GM08714 (cell line): ENCODE results near the gene HIVEP3.

Experiments
- H3K4me3 ChIP-seq: fragments of 200-500 bp; sonication (Bioruptor generic); 2 replicates; pipeline ENCODE4 v1.5.1; 2014; ENCODE audit warnings: mild to moderate bottlenecking, low read length, inconsistent platforms
- ZNF274 ChIP-seq: IDR thresholded peaks from 2 replicates; pipeline ENCODE4 v1.6.1; 2012; ENCODE audit warnings: mild to moderate bottlenecking, low read depth, low read length

Gene HIVEP3

DNA sequence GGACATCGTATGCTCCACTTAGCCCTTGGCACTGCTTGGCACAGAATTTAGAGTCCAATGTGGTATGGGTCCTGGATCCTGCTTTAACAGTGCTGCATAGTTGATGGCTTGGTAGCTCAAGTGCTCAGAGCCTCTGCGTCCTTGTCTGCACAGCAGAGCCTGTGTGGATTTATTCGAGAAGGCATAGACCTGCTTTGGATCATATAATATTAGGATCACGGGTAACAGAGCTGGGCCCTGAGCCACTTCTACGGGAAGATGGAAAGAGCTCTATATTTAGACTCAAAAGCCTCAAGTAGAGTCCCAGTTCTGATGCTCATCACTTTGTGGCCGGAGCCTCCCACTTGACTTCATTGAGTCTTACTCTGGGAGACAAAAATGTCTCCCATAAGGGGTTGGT lies 269.9 kb downstream of the HIVEP3 start:
- H3K4me3 ChIP-seq, result no peak overlapping the region
- no peak for TF ChIP-seq ZNF274

DNA sequence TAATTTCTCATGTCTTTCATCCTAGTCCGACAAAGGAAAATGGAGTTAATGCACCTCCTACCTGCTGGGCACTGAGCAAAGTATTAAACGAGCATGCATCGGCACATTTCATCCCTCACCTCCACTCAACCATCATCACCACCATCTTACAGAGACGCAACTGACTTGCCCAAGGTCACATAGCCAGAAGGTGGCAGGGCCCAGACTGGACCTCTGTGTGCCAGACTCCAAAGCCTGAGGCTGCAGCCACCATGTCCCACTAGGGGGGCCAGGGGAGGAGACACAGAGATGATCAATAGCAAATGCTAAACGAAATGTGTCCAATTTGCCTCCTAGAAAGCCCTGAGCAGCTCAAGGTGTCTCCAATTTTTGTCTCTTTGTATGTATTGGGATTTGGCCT lies 270.5 kb downstream of the HIVEP3 start:
- H3K4me3 ChIP-seq, result no peak overlapping the region
- no peak for TF ChIP-seq ZNF274

DNA sequence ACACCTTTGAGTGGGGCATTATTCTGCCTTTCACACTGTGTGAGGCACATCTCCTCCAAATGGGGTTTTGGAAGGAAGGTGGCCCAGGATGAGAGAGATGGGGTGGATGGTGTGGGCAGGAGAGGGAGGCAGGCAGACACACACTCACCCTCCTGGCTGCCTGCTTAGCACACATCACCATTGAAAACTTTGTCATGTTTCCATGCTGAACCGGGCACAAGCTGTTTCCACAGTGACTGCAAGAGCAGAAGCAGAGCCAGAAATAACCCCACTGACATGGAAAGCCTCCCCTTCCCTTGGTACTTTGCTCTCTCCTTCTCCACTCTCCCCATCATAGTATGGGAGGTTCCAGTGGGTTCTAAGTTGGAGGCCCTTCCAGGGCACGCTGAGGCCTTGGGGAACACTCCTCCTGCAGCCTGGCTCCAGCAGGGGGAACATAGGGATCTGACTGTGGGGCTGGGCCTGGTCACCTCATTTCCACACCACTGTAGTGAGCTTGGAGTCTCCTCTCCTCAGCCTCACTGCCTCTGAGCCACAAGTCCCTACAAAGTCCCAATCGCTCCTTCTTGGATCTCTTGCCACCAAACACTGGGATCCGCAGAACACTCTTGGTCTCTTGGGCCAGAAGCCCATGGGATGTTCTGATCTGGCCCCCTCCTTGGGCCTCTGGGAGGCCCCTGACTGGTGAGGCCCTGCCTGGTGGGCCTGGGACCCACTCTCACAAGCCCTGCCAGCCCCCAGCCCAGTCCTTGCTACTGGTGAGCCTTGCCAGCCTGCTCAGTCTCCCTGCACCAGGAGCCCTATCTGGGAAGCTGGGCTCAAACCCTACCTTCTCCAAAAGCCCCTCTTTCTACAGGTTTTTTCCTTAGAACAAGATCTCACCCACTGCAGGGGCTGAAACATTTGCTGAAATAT lies 271.2 kb downstream of the HIVEP3 start:
- no peak for TF ChIP-seq ZNF274
- H3K4me3 ChIP-seq, result no peak overlapping the region

DNA sequence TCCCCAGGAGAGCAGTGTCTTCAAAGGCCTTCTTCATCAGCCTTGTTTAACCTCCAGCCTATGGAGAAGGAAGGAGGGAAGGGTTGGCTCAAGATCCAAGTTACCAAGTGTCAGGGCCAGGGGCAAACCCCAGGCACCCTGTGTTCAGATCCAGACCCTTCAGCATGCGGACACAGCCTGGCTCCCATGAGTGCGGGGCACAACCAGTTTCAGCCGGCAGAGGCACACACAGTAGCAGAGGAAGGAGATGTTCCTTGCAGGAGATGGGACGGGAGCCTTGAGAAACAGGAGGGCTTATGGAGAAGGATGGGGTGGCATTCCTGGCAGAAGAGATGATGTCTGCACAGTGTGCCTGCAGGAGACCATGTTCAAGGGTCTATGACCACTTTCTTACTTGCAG lies 272.5 kb downstream of the HIVEP3 start:
- H3K4me3 ChIP-seq, result no peak overlapping the region

DNA sequence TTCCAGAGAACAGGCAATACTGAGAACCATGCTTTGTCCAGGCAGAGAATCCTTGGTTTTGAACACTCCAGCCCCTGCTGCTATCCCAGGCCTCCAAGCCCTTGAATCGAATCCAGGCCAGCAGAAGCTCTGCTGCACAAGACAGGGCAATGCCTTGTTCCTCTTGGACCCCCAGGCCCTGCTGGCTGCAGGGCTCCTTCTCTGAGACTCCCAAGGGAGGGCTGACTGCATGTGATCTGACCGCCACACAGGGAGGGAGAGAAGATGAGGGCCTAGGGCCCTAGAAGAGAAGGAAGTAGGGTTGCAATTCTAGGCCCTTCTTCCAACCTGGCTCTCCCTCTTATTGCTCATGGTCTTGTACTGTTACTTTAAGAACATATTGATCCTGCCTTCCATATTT lies 273.7 kb downstream of the HIVEP3 start:
- H3K4me3 ChIP-seq, result no peak overlapping the region
- no peak for TF ChIP-seq ZNF274

More for the DNA sequence above, 272.5 kb downstream of the HIVEP3 start:
- no peak for TF ChIP-seq ZNF274

DNA sequence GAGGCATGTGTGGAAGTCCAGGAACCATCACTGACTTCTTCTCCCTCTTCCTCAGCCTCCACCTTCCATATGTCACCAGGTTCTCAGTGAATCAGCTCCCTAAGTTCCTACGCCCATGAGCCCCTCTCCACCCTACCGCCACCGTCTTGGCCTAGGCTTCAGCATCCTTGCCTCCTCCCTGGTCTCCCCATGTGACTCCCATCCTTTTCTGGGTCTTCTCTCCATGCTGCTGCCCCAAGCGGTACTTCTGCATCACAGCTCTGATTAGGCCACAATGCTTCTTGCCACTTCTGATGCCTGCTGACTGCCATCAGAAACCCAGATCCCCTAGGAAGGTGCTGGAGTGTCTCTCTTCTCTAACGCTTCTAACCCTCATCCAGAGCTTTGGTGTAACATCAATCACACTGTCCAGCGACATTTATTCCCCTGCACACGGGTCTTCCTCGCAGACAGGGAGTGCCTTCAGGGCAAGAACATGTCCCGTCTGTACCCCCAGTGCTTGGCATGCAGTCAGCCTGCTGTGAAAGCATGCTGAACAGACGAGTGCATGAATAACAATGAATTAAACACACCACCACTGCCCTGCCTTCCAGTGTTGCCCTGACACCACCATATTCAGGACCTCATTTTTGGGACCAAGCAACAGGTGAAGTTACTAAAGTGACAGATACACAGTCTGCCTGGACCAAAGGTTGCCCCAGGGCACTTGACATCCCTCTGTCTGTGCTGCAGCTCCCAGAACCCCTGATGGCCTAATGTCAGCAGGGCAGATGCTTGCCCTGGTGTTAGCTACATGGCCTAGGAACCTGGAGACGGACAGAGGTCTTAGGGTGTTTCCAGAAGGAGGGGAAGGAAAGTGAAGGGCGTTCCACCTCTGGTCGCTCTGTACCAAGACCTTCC lies 275.6 kb downstream of the HIVEP3 start:
- TF ChIP-seq ZNF274, result no peak
- H3K4me3 ChIP-seq, result no peak overlapping the region

DNA sequence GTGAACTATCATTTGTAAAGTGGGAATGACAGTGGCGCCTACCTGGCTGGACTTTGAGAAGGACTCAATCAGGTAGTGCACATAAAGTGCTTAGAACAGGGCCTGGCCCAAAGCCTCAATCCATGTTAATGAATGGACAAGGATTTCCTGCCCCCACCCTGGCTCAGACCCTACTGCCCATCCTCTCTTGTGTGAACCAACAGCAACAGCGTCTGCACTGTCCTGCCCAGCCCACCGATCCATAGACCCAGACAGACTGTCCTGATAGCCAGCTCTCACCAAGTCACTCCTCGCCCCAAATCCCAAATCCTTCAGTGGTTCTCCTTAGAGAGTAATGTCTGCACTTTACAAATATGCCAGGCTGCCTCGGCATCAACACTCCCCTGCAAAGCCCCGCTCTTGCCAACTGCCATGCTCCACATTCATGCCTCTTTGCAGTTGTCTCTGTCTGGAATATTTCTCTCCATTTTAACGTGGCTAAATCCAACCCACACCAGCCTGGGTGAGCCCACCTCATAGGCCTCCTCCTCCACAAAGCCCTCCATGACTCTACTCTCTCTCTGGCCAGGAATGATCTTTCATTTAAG lies 276.7 kb downstream of the HIVEP3 start:
- TF ChIP-seq ZNF274, result no peak
- H3K4me3 ChIP-seq, result no peak overlapping the region

DNA sequence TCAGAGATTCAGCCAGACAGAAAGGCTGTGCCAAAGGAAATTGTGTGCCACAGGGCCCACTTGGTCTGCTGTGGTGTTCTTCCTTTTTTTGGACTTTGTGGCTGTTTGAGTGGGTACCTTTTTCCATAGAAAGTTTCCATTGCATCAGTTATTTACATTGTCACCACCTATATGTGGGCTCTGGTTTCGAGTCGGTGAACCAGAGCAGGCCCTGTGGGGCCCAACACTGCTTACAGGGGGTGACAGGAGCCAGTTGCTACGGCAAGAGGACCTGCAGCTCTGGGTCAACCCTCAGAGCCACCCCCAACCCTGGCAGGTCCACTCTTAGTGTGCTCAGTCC lies 277.3 kb downstream of the HIVEP3 start:
- TF ChIP-seq ZNF274, result no peak
- H3K4me3 ChIP-seq, result no peak overlapping the region

DNA sequence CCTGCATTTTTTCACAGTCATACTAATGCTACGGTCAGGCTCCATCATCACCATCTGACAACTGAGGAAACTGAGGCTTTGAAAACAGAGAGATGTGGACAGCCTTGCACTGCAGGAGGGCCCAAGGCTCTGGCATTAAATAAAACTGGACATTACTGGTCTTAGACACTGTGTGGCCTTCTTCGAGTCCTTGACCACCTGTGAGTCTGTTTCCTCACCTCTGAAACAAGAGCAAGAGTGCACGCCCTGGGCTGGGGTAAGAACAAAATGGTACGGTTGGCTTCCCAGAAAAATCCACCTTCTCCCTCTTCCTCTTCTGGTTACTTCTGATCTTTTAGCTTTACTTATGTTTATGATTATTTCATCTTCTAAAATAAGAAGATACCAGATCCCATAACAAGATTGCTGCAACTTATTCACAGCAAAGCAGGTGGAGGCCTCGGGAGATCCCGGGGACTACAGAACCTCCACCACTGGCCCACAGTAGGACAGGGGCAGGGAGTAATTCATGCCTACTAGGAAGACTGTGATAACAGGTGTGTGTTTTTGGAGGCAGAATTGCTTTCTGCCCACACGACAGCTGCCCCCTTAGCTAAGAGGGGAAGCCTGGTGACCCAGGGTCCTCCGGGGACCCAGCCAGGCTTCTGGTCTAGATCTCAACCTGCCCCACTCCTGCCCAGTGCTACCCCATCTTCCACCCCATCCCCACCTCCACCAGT lies 277.8 kb downstream of the HIVEP3 start:
- TF ChIP-seq ZNF274, result no peak
- H3K4me3 ChIP-seq, result no peak overlapping the region

DNA sequence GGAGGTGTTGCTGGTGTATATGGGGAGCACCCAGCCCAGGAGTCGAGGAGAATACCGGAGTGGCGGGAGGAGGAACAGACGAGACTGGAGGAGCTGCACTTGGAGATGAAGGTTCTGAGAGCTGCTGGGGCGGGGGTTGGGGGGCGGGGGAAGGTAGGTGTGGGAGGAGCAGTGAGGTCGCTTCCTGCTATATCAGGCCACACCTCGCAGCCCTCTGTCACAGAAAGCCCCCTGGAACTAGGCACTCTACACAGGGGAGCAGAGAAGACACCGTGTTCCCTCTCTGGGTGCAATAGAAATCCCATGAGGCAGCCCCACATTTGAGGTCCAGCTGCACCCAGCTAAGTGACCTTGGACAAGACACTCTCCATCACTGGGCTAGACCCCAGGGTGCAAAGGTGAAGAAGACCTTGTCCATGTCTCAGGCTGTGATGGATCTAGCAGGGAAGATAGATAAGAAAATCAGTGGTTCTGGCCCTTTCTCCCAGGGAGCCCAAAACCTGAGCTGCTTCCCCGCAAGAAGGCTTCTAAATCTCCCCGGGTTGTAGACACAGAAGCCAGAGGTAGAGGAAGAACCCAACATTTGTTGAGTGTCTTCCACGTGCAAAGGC lies 278.5 kb downstream of the HIVEP3 start:
- H3K4me3 ChIP-seq, result no peak overlapping the region
- TF ChIP-seq ZNF274, result no peak

DNA sequence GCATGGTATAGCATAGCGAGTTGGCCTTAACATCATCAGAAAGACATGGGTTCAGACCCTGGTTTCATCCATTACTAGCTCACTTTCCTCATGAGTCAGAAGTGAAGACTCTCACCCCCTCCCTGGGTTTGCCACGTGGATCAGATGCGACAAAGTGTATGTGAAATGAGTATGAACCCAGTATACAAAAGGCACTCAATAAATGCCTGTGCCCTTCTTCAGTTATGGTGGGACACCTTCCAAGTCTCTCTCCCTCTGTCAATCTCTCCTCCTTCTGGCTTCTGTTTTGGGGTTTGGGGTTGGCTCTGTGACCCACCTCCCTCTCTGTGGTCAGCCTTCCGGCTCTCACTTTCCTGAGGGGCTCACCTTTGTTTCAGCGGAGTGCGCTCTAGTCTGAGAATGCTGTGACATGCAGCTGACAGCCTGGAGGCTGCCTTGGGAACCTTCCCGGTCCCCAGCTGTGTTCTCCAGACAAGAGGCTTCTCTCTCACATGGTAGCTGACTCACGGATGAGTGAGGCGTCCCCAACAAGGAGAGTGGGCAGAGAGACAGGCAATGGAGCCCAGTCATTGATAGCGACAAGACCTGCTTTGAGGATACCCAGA lies 279.3 kb downstream of the HIVEP3 start:
- H3K4me3 ChIP-seq, result no peak overlapping the region
- no peak for TF ChIP-seq ZNF274

DNA sequence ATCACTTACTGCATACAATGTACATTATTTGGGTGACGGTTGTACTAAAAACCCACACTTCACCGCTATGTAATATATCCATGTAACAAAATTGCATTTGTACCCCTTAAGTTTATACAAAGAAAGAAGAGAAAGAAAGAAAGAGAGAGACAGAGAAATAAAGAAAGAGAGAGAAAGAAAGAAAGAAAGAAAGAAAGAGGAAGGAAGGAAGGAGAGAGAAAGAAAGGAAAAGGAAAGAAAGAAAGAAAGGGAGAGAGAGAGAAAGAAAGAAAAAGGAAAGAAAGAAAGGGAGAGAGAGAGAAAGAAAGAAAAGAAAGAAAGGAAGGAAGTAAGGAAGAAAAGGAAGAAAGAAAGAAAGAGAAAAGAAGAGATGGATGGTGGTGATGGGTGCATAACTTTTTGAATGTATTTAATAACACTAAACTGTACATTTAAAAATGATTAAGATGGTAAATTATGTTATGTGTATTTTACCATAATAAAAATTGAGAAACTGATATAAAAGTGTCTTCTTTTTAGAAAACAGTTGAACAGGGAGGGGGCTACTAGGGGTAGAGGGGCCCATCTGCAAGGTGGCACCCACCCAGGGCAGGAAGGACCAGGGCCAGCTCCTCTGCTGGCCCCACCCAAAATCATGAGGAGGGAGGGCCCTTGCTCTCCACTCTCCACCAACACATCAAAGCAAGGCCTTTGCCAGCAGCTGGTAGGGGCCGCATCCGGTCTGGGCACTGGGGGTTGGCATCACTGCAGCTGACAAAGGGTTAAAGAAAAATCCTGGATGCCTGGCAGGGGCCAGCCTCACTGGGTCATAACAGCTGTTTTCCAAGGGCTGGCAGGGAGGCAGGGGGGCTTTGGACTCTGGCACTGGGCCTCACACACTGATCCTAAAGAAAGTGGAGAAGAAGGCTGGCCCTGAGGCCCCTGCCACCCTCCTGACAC lies 280.4 kb downstream of the HIVEP3 start:
- TF ChIP-seq ZNF274, result no peak

More for the DNA sequence above, 280.4 kb downstream of the HIVEP3 start:
- no peak overlapping the region for H3K4me3 ChIP-seq
